Stimulated activated CD8-positive, alpha-beta memory T cell treated with anti-CD3 and anti-CD28 coated beads, Interleukin-2, amount 100 ng/mL, for 48 hours (primary cell): Measurements from ENCODE around the gene FMNL1.
"Not testable (repeated sequence)": the region's sequence is repeated elsewhere in the genome, so short reads cannot be mapped to it uniquely, and the experiment has no call there.

ENCODE experiments used
- DNase-seq, 2 donors: peaks; one replicate each; pipeline ENCODE4 v3.0.0-alpha.2; 2020; ENCODE audit warnings: low read depth in 2 of 2

The FMNL1 gene

GRCh38 chr17:45221081-45222013, at the start of gene FMNL1:
FMNL1 (plus strand) TSS chr17:45221885; CDS start chr17:45222125, 240 bp downstream.
- DNase-seq = peak in 1 of 2 donors; percentile 62

GRCh38 chr17:45172232-45172540, 49.5 kb upstream of the FMNL1 start:
- no peak for DNase-seq

GRCh38 chr17:45172541-45173286, 49.0 kb upstream of the FMNL1 start:
- DNase-seq = peak in 1 of 2 donors; percentile 39

- DNase-seq = no peak
These were observed 45.9 kb upstream of the FMNL1 start for GRCh38 chr17:45175759-45176115.

- no peak for DNase-seq
These were observed 44.1 kb upstream of the FMNL1 start for GRCh38 chr17:45177563-45177962.

- DNase-seq = no peak
These were observed 37.5 kb upstream of the FMNL1 start for GRCh38 chr17:45184144-45184543.

- DNase-seq = no peak
These were observed 34.8 kb upstream of the FMNL1 start for GRCh38 chr17:45186801-45187354.

- DNase-seq = no peak
These were observed 32.7 kb upstream of the FMNL1 start for GRCh38 chr17:45189009-45189408.

GRCh38 chr17:45190503-45191255, 31.0 kb upstream of the FMNL1 start:
- no peak for DNase-seq

- no peak for DNase-seq
These were observed 26.3 kb upstream of the FMNL1 start for GRCh38 chr17:45195424-45195823.

- no peak for DNase-seq
These were observed 24.6 kb upstream of the FMNL1 start for GRCh38 chr17:45197108-45197507.

- peak; percentile 89 to 90 for DNase-seq
These were observed 23.9 kb upstream of the FMNL1 start for GRCh38 chr17:45197555-45198334.

GRCh38 chr17:45200701-45201100, 21.0 kb upstream of the FMNL1 start:
- no peak for DNase-seq

- DNase-seq = no peak
These were observed 20.2 kb upstream of the FMNL1 start for GRCh38 chr17:45201457-45201856.

- DNase-seq = not testable (repeated sequence)
These were observed 19.8 kb upstream of the FMNL1 start for GRCh38 chr17:45201880-45202279.

- peak; percentile 73 to 88 for DNase-seq
These were observed 2.6 kb upstream of the FMNL1 start for GRCh38 chr17:45218895-45219661.

GRCh38 chr17:45220079-45220478, 1.6 kb upstream of the FMNL1 start:
- DNase-seq = no peak

GRCh38 chr17:45222014-45222288, 266 bp downstream of the FMNL1 start:
- DNase-seq = no peak

- DNase-seq = peak in 1 of 2 donors; percentile 58
These were observed 757 bp downstream of the FMNL1 start for GRCh38 chr17:45222289-45222995.

GRCh38 chr17:45222996-45223538, 1.4 kb downstream of the FMNL1 start:
- no peak for DNase-seq
